ENCODE measurements around the gene ATP8A2.

DNA sequence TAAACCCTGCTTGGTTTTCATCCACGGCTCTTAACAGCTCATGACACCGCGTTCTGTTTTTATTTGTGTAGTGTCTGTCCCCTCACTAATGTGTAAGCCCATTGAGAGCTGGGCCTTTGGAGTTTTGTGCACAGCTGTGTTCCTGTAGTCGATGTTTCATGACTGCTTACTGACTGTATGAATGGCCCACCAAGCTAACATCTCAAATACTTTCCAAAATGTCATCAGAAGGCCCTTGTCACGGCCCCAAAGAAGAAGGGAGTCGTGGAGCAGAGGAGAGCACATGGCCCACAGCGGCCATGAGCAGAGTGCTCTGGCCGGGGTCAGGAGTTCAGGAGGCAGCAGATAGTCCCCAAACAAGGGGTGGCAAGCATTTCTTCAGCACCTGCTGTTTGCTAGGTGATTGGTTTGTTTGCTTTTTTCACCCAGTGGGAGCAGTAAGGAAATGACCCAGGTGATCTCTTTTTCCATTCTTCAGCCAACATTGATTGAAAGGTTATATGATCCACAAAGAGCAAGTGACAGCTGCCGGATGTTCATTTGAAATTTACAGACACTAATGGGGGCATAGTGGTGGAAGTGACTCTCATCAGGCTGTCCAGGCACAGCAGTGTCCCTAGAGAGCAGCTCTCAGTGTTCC is 315.2 kb downstream of the ATP8A2 start:
- TF ChIP-seq, protein P1, sequence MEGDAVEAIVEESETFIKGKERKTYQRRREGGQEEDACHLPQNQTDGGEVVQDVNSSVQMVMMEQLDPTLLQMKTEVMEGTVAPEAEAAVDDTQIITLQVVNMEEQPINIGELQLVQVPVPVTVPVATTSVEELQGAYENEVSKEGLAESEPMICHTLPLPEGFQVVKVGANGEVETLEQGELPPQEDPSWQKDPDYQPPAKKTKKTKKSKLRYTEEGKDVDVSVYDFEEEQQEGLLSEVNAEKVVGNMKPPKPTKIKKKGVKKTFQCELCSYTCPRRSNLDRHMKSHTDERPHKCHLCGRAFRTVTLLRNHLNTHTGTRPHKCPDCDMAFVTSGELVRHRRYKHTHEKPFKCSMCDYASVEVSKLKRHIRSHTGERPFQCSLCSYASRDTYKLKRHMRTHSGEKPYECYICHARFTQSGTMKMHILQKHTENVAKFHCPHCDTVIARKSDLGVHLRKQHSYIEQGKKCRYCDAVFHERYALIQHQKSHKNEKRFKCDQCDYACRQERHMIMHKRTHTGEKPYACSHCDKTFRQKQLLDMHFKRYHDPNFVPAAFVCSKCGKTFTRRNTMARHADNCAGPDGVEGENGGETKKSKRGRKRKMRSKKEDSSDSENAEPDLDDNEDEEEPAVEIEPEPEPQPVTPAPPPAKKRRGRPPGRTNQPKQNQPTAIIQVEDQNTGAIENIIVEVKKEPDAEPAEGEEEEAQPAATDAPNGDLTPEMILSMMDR (IDR thresholded peaks at IDR 0.05) = no peak
- TF ChIP-seq POLR2A (IDR thresholded peaks at IDR 0.05) = no peak
- TF ChIP-seq EP300 (IDR thresholded peaks at IDR 0.05) = no peak
